ENCODE results near the gene SLC24A2.

DNA sequence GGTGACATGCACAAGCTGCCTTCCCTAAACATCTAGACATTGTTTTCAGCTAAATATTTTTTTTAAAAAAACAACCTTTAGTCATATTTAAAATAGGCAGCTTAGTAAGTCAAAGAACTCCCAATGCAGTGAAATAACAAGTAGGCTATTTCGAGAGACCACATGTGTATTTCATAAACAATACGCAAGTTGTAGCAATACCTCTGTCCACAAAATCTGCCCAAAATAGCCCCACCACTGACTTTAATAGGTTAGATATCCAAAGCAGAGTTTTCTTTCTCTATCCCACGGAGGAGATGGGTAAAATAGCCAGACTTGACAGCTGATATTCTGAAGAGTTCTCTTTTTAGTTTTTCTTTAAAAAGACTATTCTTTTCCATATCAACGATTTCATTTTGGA lies 1.2 kb downstream of the SLC24A2 start:
- TF ChIP-seq, protein P1, sequence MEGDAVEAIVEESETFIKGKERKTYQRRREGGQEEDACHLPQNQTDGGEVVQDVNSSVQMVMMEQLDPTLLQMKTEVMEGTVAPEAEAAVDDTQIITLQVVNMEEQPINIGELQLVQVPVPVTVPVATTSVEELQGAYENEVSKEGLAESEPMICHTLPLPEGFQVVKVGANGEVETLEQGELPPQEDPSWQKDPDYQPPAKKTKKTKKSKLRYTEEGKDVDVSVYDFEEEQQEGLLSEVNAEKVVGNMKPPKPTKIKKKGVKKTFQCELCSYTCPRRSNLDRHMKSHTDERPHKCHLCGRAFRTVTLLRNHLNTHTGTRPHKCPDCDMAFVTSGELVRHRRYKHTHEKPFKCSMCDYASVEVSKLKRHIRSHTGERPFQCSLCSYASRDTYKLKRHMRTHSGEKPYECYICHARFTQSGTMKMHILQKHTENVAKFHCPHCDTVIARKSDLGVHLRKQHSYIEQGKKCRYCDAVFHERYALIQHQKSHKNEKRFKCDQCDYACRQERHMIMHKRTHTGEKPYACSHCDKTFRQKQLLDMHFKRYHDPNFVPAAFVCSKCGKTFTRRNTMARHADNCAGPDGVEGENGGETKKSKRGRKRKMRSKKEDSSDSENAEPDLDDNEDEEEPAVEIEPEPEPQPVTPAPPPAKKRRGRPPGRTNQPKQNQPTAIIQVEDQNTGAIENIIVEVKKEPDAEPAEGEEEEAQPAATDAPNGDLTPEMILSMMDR (IDR thresholded peaks at IDR 0.05) = no peak
- no peak for TF ChIP-seq POLR2AphosphoS5 (IDR thresholded peaks at IDR 0.05; ENCODE audit: low read depth, low read length)
